HG03460 (cell line): ENCODE measurements around the gene ATE1.

Source experiments
- ATAC-seq: cut with Tn5 transposase; IDR thresholded peaks from one replicate; pipeline ENCODE4 v1.9.1; 2021; ENCODE audit not compliant: unreplicated experiment

ATE1 gene

DNA sequence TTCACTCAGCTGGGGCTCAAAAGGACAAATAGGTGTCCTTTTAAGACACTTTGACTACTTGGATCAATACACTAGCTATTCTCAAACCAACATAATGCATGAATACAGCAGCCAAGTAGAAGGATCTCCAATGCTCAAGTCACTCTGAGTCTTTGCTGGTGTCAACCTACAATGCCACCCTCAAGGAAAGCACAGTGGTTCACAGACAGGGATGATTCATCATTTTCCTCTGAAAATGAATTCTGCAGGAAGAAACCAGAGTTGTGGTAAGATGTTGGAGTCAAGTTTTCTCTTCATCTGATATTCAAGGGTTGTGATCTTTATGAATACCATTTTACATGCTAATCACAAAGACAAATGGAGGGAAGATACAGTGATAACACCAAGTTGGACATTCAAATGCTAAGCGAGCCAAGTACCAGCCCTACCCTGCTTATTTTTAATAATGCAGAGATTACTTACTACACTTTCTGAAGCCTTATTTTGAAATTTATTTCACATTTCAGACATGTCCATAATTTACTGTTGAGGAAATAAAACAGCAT, 186.5 kb downstream of the ATE1 start:
- no peak for ATAC-seq

DNA sequence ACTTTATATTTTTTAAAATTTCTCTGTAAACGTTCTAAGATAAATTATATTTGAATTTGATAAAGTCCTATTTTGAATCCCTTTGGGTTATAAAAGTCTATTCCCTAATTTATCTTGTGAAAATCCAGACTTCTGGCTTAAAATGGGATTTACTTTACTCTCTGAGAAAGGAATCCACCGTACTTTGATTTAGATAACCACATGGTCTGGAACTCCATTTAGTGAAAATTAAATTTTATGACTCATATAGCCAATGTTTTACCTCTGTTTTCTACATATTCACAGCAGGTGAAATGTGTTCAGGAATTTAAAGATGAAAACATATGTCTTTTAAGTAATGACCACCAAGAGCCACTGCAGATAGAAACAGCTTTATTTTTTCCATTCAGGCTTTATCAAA, 187.8 kb downstream of the ATE1 start:
- no peak for ATAC-seq

DNA sequence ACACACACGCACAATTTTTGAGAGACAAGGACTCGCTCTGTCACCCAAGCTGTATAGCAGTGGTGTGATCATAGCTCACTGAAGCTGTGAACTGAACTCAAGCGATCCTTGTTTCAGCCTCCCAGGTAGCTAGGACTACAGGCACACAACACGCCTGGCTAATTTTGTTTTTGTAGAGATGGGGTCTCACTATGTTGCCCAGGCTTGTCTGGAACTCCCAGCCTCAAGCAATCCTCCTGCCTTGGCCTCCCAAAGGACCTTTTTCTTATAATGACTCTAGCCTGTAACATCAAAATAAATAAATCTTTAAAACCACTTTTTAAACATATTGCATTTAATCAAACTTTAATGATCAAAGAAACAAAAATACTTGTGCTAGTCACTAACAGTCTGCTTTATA, 188.7 kb downstream of the ATE1 start:
- ATAC-seq = no peak

DNA sequence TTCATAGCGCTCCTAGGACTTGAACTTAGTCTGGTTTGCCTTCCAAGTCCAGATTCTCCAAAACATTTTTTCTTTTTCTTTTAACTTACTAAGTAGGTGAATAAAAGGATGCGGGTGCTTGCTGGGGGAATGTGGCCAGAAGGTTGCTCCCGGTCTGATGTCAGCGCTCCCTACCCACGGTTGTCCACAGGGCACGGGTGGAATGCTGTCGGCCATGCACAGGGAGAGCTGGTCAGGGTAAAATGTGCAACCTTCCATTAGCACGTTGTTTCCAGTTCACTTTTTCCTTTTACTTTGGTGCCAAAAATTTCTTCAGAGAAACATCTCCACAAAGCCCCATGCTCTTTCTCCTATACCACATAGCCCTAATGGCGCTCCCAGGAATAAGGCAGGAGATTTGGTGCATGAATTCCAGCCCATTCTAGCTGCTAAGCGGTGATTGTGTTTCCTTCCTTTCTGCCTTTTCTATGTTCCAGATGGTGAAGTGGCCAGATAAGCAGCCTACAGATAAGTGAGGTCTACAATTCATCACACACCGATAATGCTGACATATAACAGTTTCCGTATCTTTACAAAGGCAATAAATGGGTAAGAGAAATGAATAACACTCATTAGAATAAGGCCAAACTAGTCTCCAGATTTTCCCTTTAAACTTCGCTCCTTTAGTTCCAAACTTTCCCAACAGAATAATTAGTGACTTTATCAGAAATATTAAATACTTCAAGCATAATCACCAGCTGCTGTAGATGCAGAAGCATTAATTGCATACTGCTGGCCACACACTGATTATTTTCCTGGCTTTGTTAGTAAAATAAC, 191.3 kb downstream of the ATE1 start:
- no peak for ATAC-seq

DNA sequence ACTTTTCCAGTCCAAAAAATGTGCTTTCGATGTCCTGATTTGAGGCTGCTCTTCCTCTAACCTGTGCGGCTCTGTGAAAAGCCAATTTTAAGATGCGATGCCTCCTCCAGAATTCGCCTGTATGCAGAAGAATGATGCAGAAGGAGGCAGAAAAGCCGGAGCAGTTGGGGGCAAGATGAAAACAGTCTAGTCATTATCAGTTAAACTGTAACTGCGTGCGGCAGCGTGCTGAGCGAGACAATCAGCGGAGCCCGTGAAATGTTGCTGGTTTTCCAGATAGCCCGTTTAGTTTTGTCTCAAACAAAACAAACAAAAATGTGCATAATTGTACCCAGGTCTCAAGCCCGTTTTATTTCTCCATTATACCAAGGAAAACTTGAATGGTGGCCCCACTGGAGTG, 192.6 kb downstream of the ATE1 start:
- no peak for ATAC-seq

DNA sequence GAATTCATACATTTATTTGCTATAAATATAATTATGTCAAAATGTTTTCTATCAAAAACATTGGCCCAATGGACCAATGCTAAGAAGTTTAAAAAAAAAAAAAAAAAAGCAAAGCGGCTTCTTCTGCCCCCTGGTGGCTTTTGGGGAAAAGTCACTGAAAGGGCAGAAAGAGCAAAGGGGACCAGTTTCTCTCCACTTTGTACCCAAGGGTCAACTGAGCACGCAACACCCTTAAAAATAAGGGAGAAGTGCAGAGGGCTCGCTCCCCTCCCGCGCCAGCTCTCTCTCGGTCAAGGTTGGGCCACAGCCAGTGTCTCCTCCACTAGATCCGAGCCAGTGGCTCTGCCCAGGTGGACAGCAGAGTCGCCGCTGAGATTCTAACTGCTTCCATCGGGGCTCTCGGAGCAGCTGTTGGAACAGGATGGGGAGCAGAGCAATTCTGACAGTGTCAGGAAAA, 193.2 kb downstream of the ATE1 start:
- ATAC-seq = no peak

DNA sequence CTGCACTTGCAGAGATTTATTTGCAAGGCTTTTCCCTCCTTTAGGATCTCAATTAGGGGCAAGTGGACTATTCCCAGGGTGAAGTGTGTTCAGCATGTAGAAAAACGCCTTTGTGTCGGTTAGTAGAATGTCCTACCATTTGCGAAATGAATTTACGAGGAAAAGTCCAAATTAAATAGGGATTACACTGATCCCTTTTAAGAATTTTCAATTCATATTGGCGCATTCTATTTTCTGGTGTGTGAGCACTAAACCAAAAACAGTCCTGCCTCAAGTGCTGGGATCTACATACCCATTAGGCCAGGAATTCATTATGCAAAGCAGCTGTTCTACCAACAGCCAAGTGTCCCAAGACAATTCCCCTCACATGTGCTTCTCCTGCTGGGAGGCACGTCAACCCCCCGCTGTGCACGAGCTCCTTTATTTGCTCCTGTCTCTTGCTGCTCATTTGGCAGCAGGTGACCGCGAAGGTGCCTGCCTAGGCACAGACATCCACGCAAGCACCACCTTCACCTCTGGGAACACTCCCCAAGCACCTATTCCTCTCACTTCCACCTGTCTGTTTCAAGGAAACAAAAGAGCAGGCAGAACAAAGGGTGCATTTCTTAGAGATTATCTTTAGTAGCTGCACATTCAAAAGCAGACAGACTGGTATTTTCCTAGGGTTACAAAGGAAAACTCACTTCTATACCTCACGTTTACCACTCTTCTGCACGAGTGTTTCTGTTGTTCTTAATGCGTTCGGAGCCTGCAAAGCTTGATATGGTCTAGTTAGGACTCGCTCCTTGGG, 195.0 kb downstream of the ATE1 start:
- ATAC-seq = no peak

DNA sequence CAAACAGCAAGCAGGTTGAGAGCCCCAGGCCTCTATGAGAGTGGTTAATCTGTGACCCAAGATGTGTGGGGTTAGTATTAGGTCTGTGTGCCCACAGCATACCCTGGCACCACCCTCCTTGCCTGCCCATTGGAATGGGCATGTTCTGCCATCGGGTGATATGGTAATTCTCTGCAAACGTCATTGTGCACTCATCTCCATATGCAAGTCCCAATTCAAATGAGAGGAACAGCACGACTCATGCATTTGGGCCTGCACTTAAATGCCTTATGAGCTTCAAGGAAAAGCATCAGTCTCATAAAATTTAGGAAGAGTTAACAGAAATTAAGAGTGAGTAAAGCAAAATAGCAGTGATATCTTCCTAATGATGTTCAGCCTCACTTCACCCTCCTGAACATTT, 195.7 kb downstream of the ATE1 start:
- no peak for ATAC-seq

DNA sequence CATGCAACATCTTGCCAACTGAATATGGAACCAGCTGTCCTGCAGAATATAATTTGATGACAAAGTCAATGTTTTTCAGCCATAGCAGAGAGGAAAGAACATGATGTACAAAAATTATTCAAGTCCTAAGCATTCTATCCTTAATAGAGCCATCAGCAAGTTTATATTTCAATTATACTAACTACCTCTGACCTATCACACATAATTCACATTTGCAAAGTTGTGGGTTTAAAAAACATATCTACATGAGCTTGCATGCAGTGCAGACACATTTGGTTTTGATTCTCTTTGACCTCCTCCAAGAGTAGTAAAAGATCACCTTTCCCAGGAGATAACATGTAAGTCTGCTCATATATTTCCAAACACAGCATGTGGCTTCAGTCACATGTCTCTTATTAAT, 203.5 kb downstream of the ATE1 start:
- ATAC-seq = no peak

DNA sequence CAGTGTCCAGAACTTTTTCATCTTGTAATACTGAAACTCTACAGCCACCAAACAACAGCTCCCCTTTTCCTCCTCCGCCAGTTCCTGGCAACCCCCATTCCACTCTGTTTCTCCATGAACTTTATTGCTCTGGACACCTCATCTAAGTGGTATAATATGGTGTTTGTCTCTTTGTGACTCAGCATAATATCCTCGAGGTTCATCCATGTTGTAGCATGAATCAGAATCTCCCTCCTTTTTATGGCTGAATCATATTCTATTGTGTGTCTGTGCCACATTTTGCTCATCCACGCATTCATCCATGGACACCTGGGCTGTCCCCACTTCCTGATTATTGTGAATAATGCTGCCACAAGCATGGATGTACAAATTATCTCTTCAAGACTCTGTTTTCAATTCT, 205.2 kb downstream of the ATE1 start:
- no peak for ATAC-seq

DNA sequence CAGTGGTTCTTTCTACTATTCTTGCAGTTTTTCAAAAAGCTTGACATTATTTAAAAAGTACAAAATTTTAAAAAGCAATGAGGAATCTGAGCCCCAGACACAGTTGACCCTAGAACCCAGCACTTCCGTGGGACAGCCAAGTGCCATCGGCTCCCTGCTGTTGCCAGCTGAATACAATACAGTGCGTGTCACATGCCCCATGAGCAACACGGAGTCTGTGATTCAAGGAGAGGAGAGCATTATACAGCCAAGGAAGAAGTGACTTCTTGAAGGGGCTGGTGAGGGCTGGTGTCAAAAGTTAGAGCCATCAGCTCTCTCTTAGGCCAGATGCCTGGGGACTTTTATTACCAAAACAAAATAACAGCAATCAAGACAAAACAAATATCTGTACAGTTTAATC, 206.6 kb downstream of the ATE1 start:
- ATAC-seq = no peak

DNA sequence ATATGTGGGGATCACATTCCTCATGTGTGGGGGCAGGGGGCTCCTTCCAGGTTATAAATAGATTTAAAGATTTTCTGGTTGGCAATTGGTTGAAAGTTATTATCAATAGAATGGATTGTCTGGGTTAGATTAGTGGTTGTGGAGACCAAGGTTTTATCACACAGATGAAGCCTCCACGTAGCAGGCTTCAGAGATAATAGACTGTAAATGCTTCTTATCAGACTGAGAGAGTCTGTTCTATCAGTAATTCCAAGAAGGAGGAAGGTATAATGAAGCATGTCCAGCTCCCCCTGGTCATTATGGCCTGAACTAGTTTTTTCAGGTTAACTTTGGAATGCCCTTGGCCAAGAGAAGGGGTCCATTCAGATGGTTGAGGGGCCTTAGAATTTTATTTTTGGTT, 211.9 kb downstream of the ATE1 start:
- no peak for ATAC-seq

DNA sequence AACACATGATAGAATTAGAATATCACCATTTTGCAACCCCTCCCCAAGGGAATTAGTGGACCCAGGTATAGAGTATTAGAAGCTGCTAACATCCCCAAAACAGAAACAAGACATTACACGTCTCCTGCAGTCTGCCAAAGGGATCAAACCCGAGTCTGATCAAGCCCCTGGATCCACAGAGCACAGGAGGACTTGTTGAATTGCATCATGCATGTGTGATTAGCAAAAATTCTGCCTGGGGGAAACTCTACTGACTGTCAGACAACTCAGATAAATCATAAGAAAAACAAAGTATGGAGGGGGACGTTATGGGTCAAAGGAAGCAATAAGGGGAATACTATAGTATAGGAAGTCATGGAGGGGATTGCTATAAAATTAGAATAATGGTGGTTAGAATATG, 212.8 kb downstream of the ATE1 start:
- no peak for ATAC-seq

DNA sequence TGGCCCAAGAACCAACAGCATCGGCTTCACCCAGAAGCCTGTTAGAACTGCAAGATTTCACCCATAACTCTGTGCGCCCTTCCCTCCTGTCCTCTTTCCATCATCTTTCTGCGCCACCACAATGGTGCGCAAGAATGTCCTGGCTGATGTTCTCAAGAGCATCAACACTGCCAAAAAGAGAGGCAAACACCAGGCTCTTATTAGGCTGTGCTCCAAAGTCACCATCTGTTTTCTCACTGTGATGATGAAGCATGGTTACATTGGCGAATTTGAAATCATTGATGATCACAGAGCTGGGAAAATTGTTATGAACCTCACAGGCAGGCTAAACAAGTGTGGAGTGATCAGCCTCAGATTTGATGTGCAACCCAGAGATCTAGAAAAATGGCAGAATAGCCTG, 214.3 kb downstream of the ATE1 start:
- ATAC-seq = no peak

DNA sequence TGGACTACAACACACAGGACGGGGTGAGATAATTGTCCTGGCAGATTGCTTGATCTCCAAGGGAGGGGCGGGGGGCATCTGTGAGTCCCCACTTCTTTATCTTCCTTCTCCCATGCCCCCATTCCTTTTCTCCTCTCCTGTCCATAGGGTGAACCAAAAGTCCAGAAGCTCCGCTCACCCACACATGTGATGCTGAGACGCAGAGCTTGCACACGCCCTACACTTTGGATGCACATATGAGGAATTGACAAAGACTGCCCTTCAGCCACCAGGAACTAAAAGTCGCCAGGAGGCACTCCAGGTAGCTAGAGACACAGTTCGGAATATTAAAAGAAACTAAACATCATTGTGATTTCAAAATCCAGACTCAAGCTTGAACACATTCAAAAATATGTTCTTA, 216.9 kb downstream of the ATE1 start:
- ATAC-seq = no peak

DNA sequence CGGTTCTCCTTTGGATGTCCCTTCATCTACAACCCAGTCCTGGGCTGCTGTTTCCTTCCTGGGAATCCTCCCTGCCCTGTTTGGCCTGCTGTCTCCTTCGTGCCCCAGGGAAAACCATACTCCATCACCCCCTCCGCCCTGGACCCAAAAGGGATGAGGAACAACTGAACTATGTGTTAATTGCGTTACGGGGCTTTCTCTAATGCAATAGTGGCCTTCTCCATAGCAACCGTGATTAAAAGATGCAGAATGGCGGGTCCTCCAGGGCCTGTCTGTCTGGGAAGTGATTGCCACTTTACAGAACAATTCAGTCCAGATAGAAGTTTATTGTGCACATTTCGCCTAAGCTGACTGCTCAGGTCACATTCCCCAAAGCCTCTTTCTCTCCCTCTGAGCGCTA, 217.6 kb downstream of the ATE1 start:
- no peak for ATAC-seq

DNA sequence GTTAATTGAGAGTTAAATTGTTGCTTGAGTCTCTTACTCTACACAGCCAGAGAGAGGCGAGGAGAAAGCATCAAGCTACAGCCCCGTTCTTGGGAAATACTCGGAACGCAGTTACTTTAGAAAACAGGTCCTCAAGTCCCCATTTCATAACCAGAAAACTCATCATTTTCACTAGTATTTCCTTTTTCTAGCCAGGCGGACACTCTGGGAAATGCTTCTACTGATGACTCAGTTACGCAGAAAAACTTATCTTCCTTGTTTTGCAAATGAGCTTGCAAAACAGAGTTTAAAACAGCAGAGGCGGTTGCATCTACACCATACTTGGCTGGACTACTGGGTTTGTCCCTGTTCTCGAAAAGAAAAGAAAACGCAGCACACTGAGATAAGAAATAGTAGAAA, 218.2 kb downstream of the ATE1 start:
- no peak for ATAC-seq

DNA sequence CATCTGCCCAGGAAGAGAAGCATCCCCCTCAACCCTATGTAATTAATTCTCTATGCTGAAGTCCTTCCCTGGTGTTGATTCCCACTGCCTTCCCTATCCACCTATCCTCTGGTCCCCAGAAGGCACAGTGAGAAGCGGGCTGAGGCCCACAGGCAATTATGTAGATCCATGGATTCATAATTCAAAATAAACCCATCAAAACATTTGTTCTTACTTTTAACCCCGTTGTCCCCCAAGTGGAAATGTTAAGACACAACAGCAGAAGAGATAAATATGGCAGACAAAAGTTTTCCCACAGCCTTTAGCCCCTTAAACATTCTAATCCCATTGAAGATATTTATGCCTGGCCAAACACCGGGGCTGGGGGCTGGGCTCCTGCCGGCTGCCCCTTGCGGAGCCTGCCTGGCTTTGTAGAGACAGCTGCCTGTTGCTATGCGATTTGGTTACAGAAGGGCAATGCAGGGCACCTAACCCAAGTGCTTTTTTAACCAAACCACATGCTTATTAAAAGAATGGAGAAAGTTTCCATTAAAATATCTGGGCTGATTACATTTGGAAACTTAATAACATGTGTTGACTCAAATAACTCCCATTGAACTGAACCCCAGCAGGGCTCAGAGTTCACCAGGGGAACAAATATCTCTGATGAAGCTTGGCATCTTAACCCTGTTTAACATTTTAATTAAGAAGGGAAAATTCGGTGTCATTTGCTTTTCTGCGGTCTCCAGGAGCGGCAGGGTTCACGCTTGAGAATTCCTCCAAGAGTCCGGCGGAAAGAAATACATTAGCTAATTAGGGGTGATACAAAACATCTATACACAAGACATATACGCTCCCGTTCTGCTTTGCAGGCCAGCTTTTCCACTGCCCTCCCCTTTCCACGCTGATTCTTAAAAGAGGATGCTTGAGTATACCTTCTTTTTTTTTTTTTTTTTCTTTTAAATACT, 218.8 kb downstream of the ATE1 start:
- ATAC-seq = no peak

DNA sequence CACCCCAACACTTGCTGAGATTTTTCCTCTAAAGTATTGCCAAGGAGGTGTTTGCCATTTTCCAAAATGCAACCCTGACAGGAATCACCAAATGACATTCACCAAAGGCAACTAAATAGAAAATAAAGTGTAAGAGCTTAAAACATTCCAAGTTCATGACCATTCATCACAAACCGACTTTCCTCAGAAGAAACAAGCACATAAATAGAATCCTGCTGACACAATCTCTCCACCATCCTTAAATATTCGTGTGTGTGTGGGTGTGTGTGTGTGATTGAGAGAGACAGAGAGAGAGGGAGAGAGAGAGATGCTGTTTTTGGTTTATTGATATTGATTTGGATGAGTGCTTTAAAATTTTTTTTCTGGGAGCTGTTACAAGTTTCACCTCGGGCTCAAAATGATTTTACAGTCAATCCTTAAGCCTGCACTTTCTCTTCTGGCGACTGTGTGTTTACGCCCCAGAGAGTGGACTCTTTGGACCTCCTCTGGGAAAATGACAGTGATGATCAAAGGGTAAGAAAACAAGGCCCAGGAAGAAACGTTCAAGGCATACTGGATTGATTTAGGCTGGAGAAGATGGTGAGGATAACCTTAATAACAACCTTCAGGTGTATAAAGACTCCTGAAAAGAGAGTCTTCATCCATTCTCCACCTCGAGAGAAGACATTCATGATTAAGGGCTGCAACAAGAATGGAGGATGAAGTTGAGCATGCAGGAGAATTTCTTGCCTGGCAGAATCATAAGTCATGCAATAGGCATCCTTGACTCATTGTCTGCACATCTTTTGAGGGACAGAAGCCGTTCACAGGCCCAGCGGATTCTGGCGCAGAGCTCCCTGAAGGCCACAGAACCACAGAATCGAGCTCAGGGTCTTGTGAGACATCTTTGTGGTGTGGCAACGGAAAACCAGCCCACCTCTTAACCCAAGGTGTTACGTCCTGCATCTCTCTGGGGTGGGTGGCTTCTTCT, 225.2 kb downstream of the ATE1 start:
- no peak for ATAC-seq

DNA sequence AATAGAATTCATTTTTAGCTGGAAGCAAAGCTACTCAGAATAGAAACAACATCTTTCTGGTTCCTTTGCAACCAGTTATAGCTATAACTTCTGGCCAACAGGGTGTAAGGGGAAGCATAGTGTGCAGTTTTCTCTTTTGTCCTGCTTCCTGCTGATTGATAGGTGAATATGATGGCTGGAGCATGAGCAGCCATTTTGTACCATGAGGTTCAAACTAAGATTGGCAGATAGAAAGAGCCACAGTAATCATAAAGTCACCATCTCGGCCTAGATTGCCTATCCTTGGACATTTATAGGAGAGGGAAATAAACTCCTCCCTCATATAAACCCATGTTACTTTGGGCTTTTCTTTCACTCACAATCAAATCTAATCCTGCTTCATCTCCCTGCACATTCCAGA, 227.4 kb downstream of the ATE1 start:
- no peak for ATAC-seq
